Fibroblast of mammary gland (primary cell): Measurements from ENCODE around the gene YBX2.

ENCODE experiments used
- DNase-seq: peaks from one replicate; pipeline ENCODE4 v3.0.0-alpha.2; 2010; ENCODE audit warnings: low read depth
- H3K4me3 ChIP-seq: 2 replicates; pipeline ENCODE4 v1.5.1; 2011; ENCODE audit warnings: low read depth, mild to moderate bottlenecking, low read length, moderate library complexity; ENCODE audit not compliant: control insufficient read depth
- CTCF ChIP-seq: conservative IDR thresholded peaks from 2 replicates; pipeline ENCODE4 v1.5.1; 2011; ENCODE audit warnings: low read depth, low read length, inconsistent platforms; ENCODE audit not compliant: control insufficient read depth, insufficient read depth

The YBX2 gene

GRCh38 chr17:7290685-7291084 lies 3.8 kb downstream of the YBX2 start:
- TF ChIP-seq CTCF: no peak
- H3K4me3 ChIP-seq: no peak overlapping the region
- no peak for DNase-seq

DNA sequence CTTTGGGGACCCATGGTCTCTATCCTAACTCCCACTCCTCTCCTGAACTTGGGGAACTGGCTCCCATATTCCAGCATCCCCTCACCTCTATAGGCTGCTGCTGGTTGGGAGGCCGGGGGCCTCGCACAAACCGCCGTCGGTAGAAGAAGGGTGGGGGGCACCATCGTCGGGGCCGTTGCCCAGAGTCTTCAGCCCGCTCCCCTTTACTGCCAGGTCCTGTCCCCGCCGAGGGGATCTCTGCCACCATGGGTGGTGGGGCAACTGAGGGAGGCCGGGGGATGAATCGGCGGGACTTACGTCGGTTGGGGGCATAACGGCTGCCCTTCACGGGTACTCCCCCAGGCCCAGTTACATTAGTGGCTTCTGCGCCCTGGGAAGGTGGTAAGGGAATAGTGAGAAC lies 4.3 kb downstream of the YBX2 start:
- DNase-seq: no peak

GRCh38 chr17:7289256-7290032 lies 5.0 kb downstream of the YBX2 start:
- no peak for DNase-seq
- H3K4me3 ChIP-seq: no peak overlapping the region
- no peak for TF ChIP-seq CTCF

More for the DNA sequence above, 4.3 kb downstream of the YBX2 start:
- TF ChIP-seq CTCF: no peak
- H3K4me3 ChIP-seq: no peak overlapping the region

DNA sequence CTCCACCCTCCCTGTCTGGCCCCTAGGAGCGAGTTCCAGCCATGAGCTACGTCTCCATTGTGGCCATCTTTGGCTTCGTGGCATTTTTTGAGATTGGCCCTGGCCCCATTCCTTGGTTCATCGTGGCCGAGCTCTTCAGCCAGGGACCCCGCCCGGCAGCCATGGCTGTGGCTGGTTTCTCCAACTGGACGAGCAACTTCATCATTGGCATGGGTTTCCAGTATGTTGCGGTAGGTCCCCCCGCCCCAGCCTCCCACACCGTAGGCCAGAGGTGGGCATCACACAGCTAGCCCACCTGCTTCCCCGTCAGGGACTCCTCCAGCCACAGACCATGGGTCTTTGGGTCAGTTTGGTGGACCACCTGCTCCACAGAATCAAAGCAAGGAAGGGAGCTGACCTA lies 8.8 kb downstream of the YBX2 start:
- no peak for DNase-seq
- TF ChIP-seq CTCF: no peak
- no peak overlapping the region for H3K4me3 ChIP-seq

- no peak for DNase-seq
- TF ChIP-seq CTCF: no peak
- no peak overlapping the region for H3K4me3 ChIP-seq
Observed at GRCh38 chr17:7284911-7285310, 9.5 kb downstream of the YBX2 start.

DNA sequence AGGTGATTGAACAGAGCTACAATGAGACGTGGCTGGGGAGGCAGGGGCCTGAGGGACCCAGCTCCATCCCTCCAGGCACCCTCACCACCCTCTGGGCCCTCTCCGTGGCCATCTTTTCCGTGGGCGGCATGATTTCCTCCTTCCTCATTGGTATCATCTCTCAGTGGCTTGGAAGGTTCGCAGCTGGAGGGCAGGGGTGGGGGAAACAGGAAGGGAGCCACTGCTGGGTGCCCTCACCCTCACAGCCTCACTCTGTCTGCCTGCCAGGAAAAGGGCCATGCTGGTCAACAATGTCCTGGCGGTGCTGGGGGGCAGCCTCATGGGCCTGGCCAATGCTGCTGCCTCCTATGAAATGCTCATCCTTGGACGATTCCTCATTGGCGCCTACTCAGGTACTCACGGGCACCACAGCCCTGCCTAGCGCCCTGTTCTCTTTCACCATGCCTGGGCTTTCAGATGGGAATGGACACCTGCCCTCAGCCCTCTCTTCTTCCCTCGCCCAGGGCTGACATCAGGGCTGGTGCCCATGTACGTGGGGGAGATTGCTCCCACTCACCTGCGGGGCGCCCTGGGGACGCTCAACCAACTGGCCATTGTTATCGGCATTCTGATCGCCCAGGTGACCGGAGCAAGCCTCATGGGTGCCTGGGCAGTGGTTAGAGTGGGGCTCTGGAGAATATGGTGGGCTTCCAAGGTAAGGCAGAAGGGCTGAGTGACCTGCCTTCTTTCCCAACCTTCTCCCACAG lies 10.8 kb downstream of the YBX2 start:
- no peak for TF ChIP-seq CTCF
- H3K4me3 ChIP-seq: no peak overlapping the region
- DNase-seq: no peak
